Hematopoietic multipotent progenitor cell (in vitro differentiated cells): ENCODE measurements around the gene WNK2. TPM values are rescaled to one million over a fixed set of nuclear protein-coding genes. Genes with fewer than 3 reads are reported as not detected.
A peak's percentile ranks its signal among the peaks of the same experiment; 100 is the strongest.
"Not testable (repeated sequence)": the region's sequence is repeated elsewhere in the genome, so short reads cannot be mapped to it uniquely, and the experiment has no call there.

Source experiments
- DNase-seq, 3 donors: peaks; one replicate each; pipeline ENCODE4 v3.0.0-alpha.2; 2011 to 2015; ENCODE audit warnings: low read depth in 2 of 3, low spot score in 2 of 3
- total RNA-seq: library from RNA; depleted of rRNA; stranded (reverse); fragments of >200 nt; gene quantifications from one replicate; pipeline ENCODE4 v1.2.3, GENCODE V29; 2012

WNK2 gene
- total RNA-seq, result under 0.01 TPM

GRCh38 chr9:93183663-93184431 is at the start of gene WNK2:
Gene WNK2 (plus strand): TSS chr9:93184139. CDS start chr9:93184930, 791 bp downstream.
- peak in 1 of 3 donors; percentile 42 for DNase-seq

GRCh38 chr9:93134740-93135444 is 49.0 kb upstream of the WNK2 start:
- peak in 1 of 3 donors; percentile 92 for DNase-seq

GRCh38 chr9:93136011-93136440 is 47.9 kb upstream of the WNK2 start:
- no peak for DNase-seq

- DNase-seq, result no peak
Observed at GRCh38 chr9:93137362-93137761, 46.6 kb upstream of the WNK2 start.

GRCh38 chr9:93138171-93138764 is 45.7 kb upstream of the WNK2 start:
- no peak for DNase-seq

GRCh38 chr9:93139365-93140182 is 44.4 kb upstream of the WNK2 start:
- no peak for DNase-seq

- no peak for DNase-seq
Observed at GRCh38 chr9:93141771-93142483, 42.0 kb upstream of the WNK2 start.

GRCh38 chr9:93143830-93144530 is 40.0 kb upstream of the WNK2 start:
- DNase-seq, result peak; percentile 47 to 92 (median 83)

- not testable (repeated sequence) for DNase-seq
Observed at GRCh38 chr9:93146696-93147095, 37.2 kb upstream of the WNK2 start.

GRCh38 chr9:93147632-93148031 is 36.3 kb upstream of the WNK2 start:
- no peak for DNase-seq

GRCh38 chr9:93148721-93149120 is 35.2 kb upstream of the WNK2 start:
- no peak for DNase-seq

GRCh38 chr9:93149361-93149760 is 34.6 kb upstream of the WNK2 start:
- DNase-seq, result no peak

- DNase-seq, result no peak
Observed at GRCh38 chr9:93151097-93151784, 32.7 kb upstream of the WNK2 start.

GRCh38 chr9:93154293-93154903 is 29.5 kb upstream of the WNK2 start:
- DNase-seq, result peak in 2 of 3 donors; percentile 47 to 61

GRCh38 chr9:93155716-93156474 is 28.0 kb upstream of the WNK2 start:
- DNase-seq, result no peak

- no peak for DNase-seq
Observed at GRCh38 chr9:93156475-93157008, 27.4 kb upstream of the WNK2 start.
